GM10847 (cell line): ENCODE measurements around the gene RPA3.

Experiments used
- POLR2A ChIP-seq: IDR thresholded peaks from 2 replicates; pipeline ENCODE4 v1.6.1; 2011; ENCODE audit not compliant: insufficient read length; ENCODE audit errors: extremely low read depth

Gene RPA3

GRCh38 chr7:7618410-7618809, 100.0 kb downstream of the RPA3 start:
- no peak for TF ChIP-seq POLR2A

GRCh38 chr7:7617550-7617949, 100.9 kb downstream of the RPA3 start:
- no peak for TF ChIP-seq POLR2A

GRCh38 chr7:7614018-7614741, 104.2 kb downstream of the RPA3 start:
- no peak for TF ChIP-seq POLR2A

- no peak for TF ChIP-seq POLR2A
Observed at GRCh38 chr7:7613210-7613609, 105.2 kb downstream of the RPA3 start.

- no peak for TF ChIP-seq POLR2A
Observed at GRCh38 chr7:7612519-7612918, 105.9 kb downstream of the RPA3 start.

- TF ChIP-seq POLR2A, result no peak
Observed at GRCh38 chr7:7609330-7609729, 109.1 kb downstream of the RPA3 start.

GRCh38 chr7:7607010-7607409, 111.4 kb downstream of the RPA3 start:
- no peak for TF ChIP-seq POLR2A

- TF ChIP-seq POLR2A, result no peak
Observed at GRCh38 chr7:7596176-7596575, 122.2 kb downstream of the RPA3 start.

GRCh38 chr7:7595451-7595850, 123.0 kb downstream of the RPA3 start:
- TF ChIP-seq POLR2A, result no peak
